Ovary (tissue), 9 donors: ENCODE measurements around the gene CRISPLD2. TPM values are rescaled to one million over a fixed set of nuclear protein-coding genes. Genes with fewer than 3 reads are reported as not detected.

Experiments
- DNase-seq, 5 donors: peaks; one replicate each; pipeline ENCODE4 v3.0.0-alpha.2; 2019 to 2020
- H3K27ac ChIP-seq, 2 donors: fragments of 200-600 bp; one replicate each; pipeline versions ENCODE4 v1.5.1 to v1.8.0; 2019 to 2022
- H3K27me3 ChIP-seq: fragments of 200-600 bp; one replicate; pipeline ENCODE4 v1.8.0; 2022
- H3K36me3 ChIP-seq: fragments of 200-600 bp; sonication (generic); one replicate; pipeline ENCODE4 v1.5.1; 2019
- H3K4me1 ChIP-seq: one replicate; pipeline ENCODE4 v1.8.1; 2013; ENCODE audit warnings: mild to moderate bottlenecking, moderate library complexity; ENCODE audit not compliant: insufficient read depth
- H3K4me3 ChIP-seq: fragments of 200-600 bp; sonication (generic); one replicate; pipeline ENCODE4 v1.5.1; 2017
- H3K9me3 ChIP-seq, 2 donors: fragments of 200-600 bp in 1 of 2; sonication (generic) in 1 of 2; one replicate each; pipeline versions ENCODE4 v1.5.1 to v1.8.1; 2013 to 2019; ENCODE audit warnings: mild to moderate bottlenecking in 1 of 2, moderate library complexity in 1 of 2
- CTCF ChIP-seq, 3 donors: fragments of 450-650 bp in 2 of 3; fragments of 200-600 bp in 1 of 3; IDR thresholded peaks; one replicate each; pipeline versions ENCODE4 v1.5.1 to v1.8.0; 2016 to 2022; ENCODE audit warnings: antibody characterized with exemption in 3 of 3, mild to moderate bottlenecking in 1 of 3
- EP300 ChIP-seq: sonication (generic); formaldehyde crosslinking; IDR thresholded peaks from one replicate; pipeline ENCODE4 v1.6.1; 2017; ENCODE audit warnings: antibody characterized with exemption
- POLR2A ChIP-seq: fragments of 450-650 bp; IDR thresholded peaks from one replicate; pipeline ENCODE4 v1.6.1; 2017; ENCODE audit warnings: antibody characterized with exemption, mild to moderate bottlenecking, moderate library complexity
- WGBS, 3 donors: extraction: QIAGEN DNeasy Blood & Tissue Kit in 1 of 3; methylation state at CpG; one replicate each; pipeline versions ENCODE4 v1.1.5 to v1.1.7; 2013 to 2017; 5-methylcytosine and 5-hydroxymethylcytosine counted together
- intact Hi-C, 4 donors: fragments of 100-400 bp; cut with DNase I; formaldehyde crosslinking; loops; one replicate each; pipeline versions ENCODE4 v1.11.0 to v1.15.1; 2022 to 2023
- polyA plus RNA-seq, 2 donors: library from polyadenylated mRNA; stranded (reverse); fragments of 200-250 nt in 1 of 2; fragments of 350-450 nt in 1 of 2; fragmentation: Illumina TruSeq in 1 of 2; extraction: RNeasy Lipid Tissue Mini Kit (QIAGEN cat#74804) in 1 of 2; gene quantifications; one replicate each; pipeline ENCODE4 v1.2.3, GENCODE V29; 2013 to 2014
- total RNA-seq, 7 donors: library from RNA; depleted of rRNA in 2 of 7; stranded (reverse); fragments of >200 nt in 2 of 7; fragmentation: NEBNext Ultra II Directional in 3 of 7; extraction: Animal tissue kit (Norgen Biotek cat#: 25700) in 3 of 7; gene quantifications; one replicate each; pipeline versions ENCODE4 v1.1.0 to v1.2.4, GENCODE V29; 2016 to 2023
- donor health status: DM: no; HTN: no; CAD: no; lungs with moderate emphysema.
- donor health status: DM: no; HTN: no; CAD: no.
- donor health status: Bipolar disorder and iron deficiency.
- donor health status: DM: yes; HTN: yes; CAD: no.
- donor health status: DM: no; HTN: no; CAD: no.
- donor health status: DM: yes; HTN: yes; CAD: no.

The CRISPLD2 gene
- total and polyA plus RNA-seq, 9 donors = 53.2 to 333 (median 111) TPM

- 64 to 72% (median 68%) methylated on average over 18 of the region's 18 CpGs for WGBS, 3 donors
- no peaks in the 10 kb centered on the region for H3K27me3 ChIP-seq
- no peak for DNase-seq
- peaks cover 6% of the 10 kb centered on the region for H3K4me1 ChIP-seq
- H3K27ac ChIP-seq = no peak overlapping the region
- H3K36me3 ChIP-seq = no peaks in the 10 kb centered on the region
- TF ChIP-seq POLR2A = no peak
- no peak for TF ChIP-seq EP300
- TF ChIP-seq CTCF (IDR thresholded peaks at IDR 0.05) = no peak
- H3K4me3 ChIP-seq = no peak overlapping the region
- H3K9me3 ChIP-seq = no peaks in the 10 kb centered on the region
- intact Hi-C loops = no loop called here
Measured at GRCh38 chr16:84841787-84842300, 22.1 kb downstream of the CRISPLD2 start.

GRCh38 chr16:84842516-84843148 is 22.8 kb downstream of the CRISPLD2 start:
- H3K27ac ChIP-seq = no peak overlapping the region
- intact Hi-C loops = no loop called here
- H3K27me3 ChIP-seq = no peaks in the 10 kb centered on the region
- peaks cover 2% of the 10 kb centered on the region for H3K4me1 ChIP-seq
- no peaks in the 10 kb centered on the region for H3K36me3 ChIP-seq
- no peak overlapping the region for H3K4me3 ChIP-seq
- WGBS, 3 donors = 67 to 84% (median 78%) methylated on average over 18 of the region's 18 CpGs
- H3K9me3 ChIP-seq = no peaks in the 10 kb centered on the region
- DNase-seq = no peak
- TF ChIP-seq CTCF (IDR thresholded peaks at IDR 0.05) (no peak), EP300 (no peak), POLR2A (no peak)

GRCh38 chr16:84843149-84844048 is 23.6 kb downstream of the CRISPLD2 start:
- DNase-seq = no peak
- intact Hi-C loops = no loop called here
- Histone ChIP-seq H3K27ac (no peak overlapping the region), H3K4me1 (no peaks in the 10 kb centered on the region), H3K9me3 (no peaks in the 10 kb centered on the region), H3K27me3 (no peaks in the 10 kb centered on the region), H3K4me3 (no peak overlapping the region), H3K36me3 (no peaks in the 10 kb centered on the region)
- TF ChIP-seq CTCF (IDR thresholded peaks at IDR 0.05) = no peak
- no peak for TF ChIP-seq POLR2A
- no peak for TF ChIP-seq EP300
- WGBS, 3 donors = 73 to 81% (median 75%) methylated on average over 13 of the region's 13 CpGs

- 75 to 79% (median 78%) methylated on average over 5 of the region's 5 CpGs for WGBS, 3 donors
- H3K27ac ChIP-seq = no peak overlapping the region
- H3K9me3 ChIP-seq = no peaks in the 10 kb centered on the region
- no peaks in the 10 kb centered on the region for H3K27me3 ChIP-seq
- H3K36me3 ChIP-seq = no peaks in the 10 kb centered on the region
- no peak for TF ChIP-seq POLR2A
- TF ChIP-seq CTCF (IDR thresholded peaks at IDR 0.05) = no peak
- TF ChIP-seq EP300 = no peak
- no peak overlapping the region for H3K4me3 ChIP-seq
- intact Hi-C loops = no loop called here
- no peak for DNase-seq
- no peaks in the 10 kb centered on the region for H3K4me1 ChIP-seq
Measured at GRCh38 chr16:84844049-84844350, 24.2 kb downstream of the CRISPLD2 start.
